ENCODE data around the gene ELFN2.

The ELFN2 gene

GRCh38 chr22:37381489-37381888, 45.8 kb downstream of the ELFN2 start:
- no peak for DNase-seq

- DNase-seq: no peak
Measured at GRCh38 chr22:37379722-37380121, 47.6 kb downstream of the ELFN2 start.

- no peak for DNase-seq
Measured at GRCh38 chr22:37379085-37379484, 48.2 kb downstream of the ELFN2 start.

GRCh38 chr22:37378642-37379058, 48.6 kb downstream of the ELFN2 start:
- DNase-seq: no peak

- DNase-seq: no peak
Measured at GRCh38 chr22:37377927-37378326, 49.4 kb downstream of the ELFN2 start.

- DNase-seq: no peak
Measured at GRCh38 chr22:37377138-37377537, 50.1 kb downstream of the ELFN2 start.

GRCh38 chr22:37376643-37377042, 50.6 kb downstream of the ELFN2 start:
- no peak for DNase-seq

- DNase-seq: no peak
Measured at GRCh38 chr22:37375801-37376200, 51.5 kb downstream of the ELFN2 start.

- no peak for DNase-seq
Measured at GRCh38 chr22:37374571-37374970, 52.7 kb downstream of the ELFN2 start.

GRCh38 chr22:37373451-37373850, 53.8 kb downstream of the ELFN2 start:
- no peak for DNase-seq

GRCh38 chr22:37371911-37372310, 55.4 kb downstream of the ELFN2 start:
- DNase-seq: no peak

GRCh38 chr22:37371491-37371890, 55.8 kb downstream of the ELFN2 start:
- DNase-seq: no peak

GRCh38 chr22:37370306-37370979, 56.8 kb downstream of the ELFN2 start:
- DNase-seq: no peak

- no peak for DNase-seq
Measured at GRCh38 chr22:37369483-37369882, 57.8 kb downstream of the ELFN2 start.

- no peak for DNase-seq
Measured at GRCh38 chr22:37368058-37368457, 59.2 kb downstream of the ELFN2 start.

GRCh38 chr22:37366601-37367000, 60.7 kb downstream of the ELFN2 start:
- no peak for DNase-seq

- no peak for DNase-seq
Measured at GRCh38 chr22:37365950-37366349, 61.3 kb downstream of the ELFN2 start.

- no peak for DNase-seq
Measured at GRCh38 chr22:37363261-37363992, 63.9 kb downstream of the ELFN2 start.

GRCh38 chr22:37362621-37363020, 64.7 kb downstream of the ELFN2 start:
- DNase-seq: no peak

GRCh38 chr22:37358917-37359316, 68.4 kb downstream of the ELFN2 start:
- DNase-seq: no peak

GRCh38 chr22:37358386-37358785, 68.9 kb downstream of the ELFN2 start:
- DNase-seq: no peak

- no peak for DNase-seq
Measured at GRCh38 chr22:37357446-37358075, 69.7 kb downstream of the ELFN2 start.

- DNase-seq: no peak
Measured at GRCh38 chr22:37356922-37357321, 70.4 kb downstream of the ELFN2 start.

GRCh38 chr22:37355174-37355573, 72.1 kb downstream of the ELFN2 start:
- no peak for DNase-seq

Measured in C1 segment of cervical spinal cord (tissue), 14 donors.